Measurements from ENCODE around the gene EP400.
"Not testable (repeated sequence)": the region's sequence is repeated elsewhere in the genome, so short reads cannot be mapped to it uniquely, and the experiment has no call there.

DNA sequence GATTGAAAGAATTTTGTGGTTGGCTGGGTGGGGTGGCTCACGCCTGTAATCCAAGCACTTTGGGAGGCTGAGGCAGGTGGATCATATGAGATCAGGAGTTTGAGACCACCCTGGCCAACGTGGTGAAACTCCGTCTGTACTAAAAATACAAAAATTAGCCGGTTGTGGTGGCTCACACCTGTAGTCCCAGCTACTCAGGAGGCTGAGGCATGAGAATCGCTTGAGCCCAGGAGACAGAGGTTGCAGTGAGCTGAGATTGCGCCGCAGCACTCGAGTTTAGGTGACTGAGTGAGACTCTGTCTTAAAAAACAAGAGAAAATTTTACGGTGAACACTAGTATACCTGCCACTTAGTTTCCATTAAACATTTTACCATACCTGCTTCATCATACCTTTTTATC, 4.1 kb downstream of the EP400 start:
- not testable (repeated sequence) for TF ChIP-seq EZH2 (IDR thresholded peaks at IDR 0.05; ENCODE audit: borderline replicate concordance); EZH2phosphoT487 (IDR thresholded peaks at IDR 0.05; ENCODE audit: low read depth, severe bottlenecking, unreplicated experiment)
- TF ChIP-seq, protein P1, sequence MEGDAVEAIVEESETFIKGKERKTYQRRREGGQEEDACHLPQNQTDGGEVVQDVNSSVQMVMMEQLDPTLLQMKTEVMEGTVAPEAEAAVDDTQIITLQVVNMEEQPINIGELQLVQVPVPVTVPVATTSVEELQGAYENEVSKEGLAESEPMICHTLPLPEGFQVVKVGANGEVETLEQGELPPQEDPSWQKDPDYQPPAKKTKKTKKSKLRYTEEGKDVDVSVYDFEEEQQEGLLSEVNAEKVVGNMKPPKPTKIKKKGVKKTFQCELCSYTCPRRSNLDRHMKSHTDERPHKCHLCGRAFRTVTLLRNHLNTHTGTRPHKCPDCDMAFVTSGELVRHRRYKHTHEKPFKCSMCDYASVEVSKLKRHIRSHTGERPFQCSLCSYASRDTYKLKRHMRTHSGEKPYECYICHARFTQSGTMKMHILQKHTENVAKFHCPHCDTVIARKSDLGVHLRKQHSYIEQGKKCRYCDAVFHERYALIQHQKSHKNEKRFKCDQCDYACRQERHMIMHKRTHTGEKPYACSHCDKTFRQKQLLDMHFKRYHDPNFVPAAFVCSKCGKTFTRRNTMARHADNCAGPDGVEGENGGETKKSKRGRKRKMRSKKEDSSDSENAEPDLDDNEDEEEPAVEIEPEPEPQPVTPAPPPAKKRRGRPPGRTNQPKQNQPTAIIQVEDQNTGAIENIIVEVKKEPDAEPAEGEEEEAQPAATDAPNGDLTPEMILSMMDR (IDR thresholded peaks at IDR 0.05; ENCODE audit: poor library complexity) = not testable (repeated sequence)
